Activated CD4-positive, alpha-beta T cell treated with anti-CD3 and anti-CD28 coated beads, Interleukin-2, amount 10 ng/mL, durations not matched to agents 7 days and 5 days (primary cell): ENCODE results near the gene USP46. TPM values are rescaled to one million over a fixed set of nuclear protein-coding genes. Genes with fewer than 3 reads are reported as not detected.

Experiments used
- CTCF ChIA-PET: fragments of 350-600 bp; sonication (Branson Sonifier 250); formaldehyde crosslinking; loops from one replicate; lab custom pipeline; 2021; ENCODE audit warnings: antibody characterized with exemption; lab: Charles Lee
- POLR2A ChIA-PET: fragments of 350-600 bp; sonication (Branson Sonifier 250); formaldehyde crosslinking; loops from one replicate; lab custom pipeline; 2021; ENCODE audit warnings: antibody characterized with exemption; lab: Charles Lee
- DNase-seq: peaks from one replicate; pipeline ENCODE4 v3.0.0-alpha.2; 2020
- H3K27ac Mint-ChIP-seq: one replicate; pipeline ENCODE4 v1.8.0; 2021; ENCODE audit warnings: mild to moderate bottlenecking, moderate library complexity, mixed read lengths
- H3K27me3 Mint-ChIP-seq: one replicate; pipeline ENCODE4 v1.8.0; 2021; ENCODE audit warnings: mixed read lengths
- H3K36me3 Mint-ChIP-seq: one replicate; pipeline ENCODE4 v1.8.0; 2021; ENCODE audit warnings: low read depth, mixed read lengths
- H3K4me1 Mint-ChIP-seq: one replicate; pipeline ENCODE4 v1.8.0; 2021; ENCODE audit warnings: mixed read lengths
- H3K4me3 Mint-ChIP-seq: one replicate; pipeline ENCODE4 v1.8.0; 2021; ENCODE audit warnings: mild to moderate bottlenecking, moderate library complexity, mixed read lengths
- H3K9me3 Mint-ChIP-seq: one replicate; pipeline ENCODE4 v1.8.0; 2021; ENCODE audit warnings: mixed read lengths
- total RNA-seq, 2 experiments: library from RNA; stranded (reverse); gene quantifications; one replicate each; pipeline ENCODE4 v1.2.3, GENCODE V29; 2021

Gene USP46
- total RNA-seq, 2 experiments from 2014 or later, result 8.7 to 8.9 TPM

- peaks cover 20% of the 10 kb centered on the region for H3K36me3 Mint-ChIP-seq
- peaks cover 5% of the 10 kb centered on the region for H3K9me3 Mint-ChIP-seq
- no peak for DNase-seq
- CTCF ChIA-PET, result no interaction called here
- H3K27me3 Mint-ChIP-seq, result no peaks in the 10 kb centered on the region
- H3K4me1 Mint-ChIP-seq, result no peaks in the 10 kb centered on the region
- POLR2A ChIA-PET, result no interaction called here
- H3K27ac Mint-ChIP-seq, result no peak overlapping the region
- H3K4me3 Mint-ChIP-seq, result no peak overlapping the region
Observed at GRCh38 chr4:52606040-52606439, 53.1 kb downstream of the USP46 start.

- Mint-ChIP-seq H3K27ac (no peak overlapping the region), H3K36me3 (peaks cover 8% of the 10 kb centered on the region), H3K9me3 (no peaks in the 10 kb centered on the region), H3K27me3 (no peaks in the 10 kb centered on the region), H3K4me3 (no peak overlapping the region), H3K4me1 (no peaks in the 10 kb centered on the region)
- DNase-seq, result no peak
- ChIA-PET POLR2A (no interaction called here), CTCF (no interaction called here)
Observed at GRCh38 chr4:52604215-52604614, 54.9 kb downstream of the USP46 start.

- Mint-ChIP-seq H3K27me3 (no peaks in the 10 kb centered on the region), H3K4me1 (no peaks in the 10 kb centered on the region), H3K4me3 (no peak overlapping the region), H3K36me3 (peaks cover 2% of the 10 kb centered on the region), H3K9me3 (no peaks in the 10 kb centered on the region), H3K27ac (no peak overlapping the region)
- DNase-seq, result no peak
- CTCF ChIA-PET, result no interaction called here
- POLR2A ChIA-PET, result no interaction called here
Observed at GRCh38 chr4:52600275-52600674, 58.8 kb downstream of the USP46 start.

DNA sequence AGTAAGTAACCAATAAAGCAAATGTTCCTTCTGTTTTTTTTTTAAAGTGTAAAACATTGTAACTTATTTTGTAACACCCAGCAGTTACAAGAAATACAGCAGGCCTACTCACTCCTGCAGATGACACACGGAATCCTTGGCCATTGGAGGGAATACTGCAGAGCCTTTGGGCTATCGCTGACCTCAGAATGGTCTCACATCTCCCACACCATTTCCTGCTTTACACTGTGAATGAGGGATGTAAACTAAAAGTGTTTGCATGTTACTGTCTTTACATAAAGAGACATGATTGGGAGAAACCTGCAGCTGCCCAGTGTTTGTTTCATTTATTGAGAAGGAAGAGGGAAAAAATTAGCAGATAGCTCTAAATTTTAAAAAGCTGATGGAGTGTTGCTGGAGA lies 64.1 kb downstream of the USP46 start:
- H3K4me3 Mint-ChIP-seq, result no peak overlapping the region
- peaks cover 7% of the 10 kb centered on the region for H3K36me3 Mint-ChIP-seq
- ChIA-PET CTCF (no interaction called here), POLR2A (no interaction called here)
- H3K27me3 Mint-ChIP-seq, result no peaks in the 10 kb centered on the region
- H3K27ac Mint-ChIP-seq, result no peak overlapping the region
- DNase-seq, result no peak
- H3K9me3 Mint-ChIP-seq, result no peaks in the 10 kb centered on the region
- H3K4me1 Mint-ChIP-seq, result peaks cover 4% of the 10 kb centered on the region

GRCh38 chr4:52592287-52592686 lies 66.8 kb downstream of the USP46 start:
- POLR2A ChIA-PET, result no interaction called here

GRCh38 chr4:52588771-52589591 lies 70.1 kb downstream of the USP46 start:
- peak; percentile 8 for DNase-seq
- POLR2A ChIA-PET, result no interaction called here
- peaks cover 5% of the 10 kb centered on the region for H3K36me3 Mint-ChIP-seq
- H3K4me1 Mint-ChIP-seq, result peaks cover 27% of the 10 kb centered on the region
- H3K27ac Mint-ChIP-seq, result peak overlapping the region; percentile 71
- no peak overlapping the region for H3K4me3 Mint-ChIP-seq
- no peaks in the 10 kb centered on the region for H3K9me3 Mint-ChIP-seq
- no peaks in the 10 kb centered on the region for H3K27me3 Mint-ChIP-seq
- CTCF ChIA-PET, result no interaction called here

More at GRCh38 chr4:52592287-52592686, 66.8 kb downstream of the USP46 start:
- H3K4me1 Mint-ChIP-seq, result peaks cover 27% of the 10 kb centered on the region
- peaks cover 7% of the 10 kb centered on the region for H3K36me3 Mint-ChIP-seq
- no peaks in the 10 kb centered on the region for H3K27me3 Mint-ChIP-seq
- DNase-seq, result no peak
- CTCF ChIA-PET, result interaction anchor here (0.6 kb wide), 1 partner anchor 1093 kb away, joined by 3 read pairs; no protein-coding TSS in a partner anchor
- H3K9me3 Mint-ChIP-seq, result no peaks in the 10 kb centered on the region
- no peak overlapping the region for H3K4me3 Mint-ChIP-seq
- no peak overlapping the region for H3K27ac Mint-ChIP-seq

- peak; percentile 14 for DNase-seq
- ChIA-PET CTCF (interaction anchor here (0.9 kb wide), 1 partner anchor 9 kb away, joined by 4 read pairs; no protein-coding TSS in a partner anchor), POLR2A (no interaction called here)
- no peaks in the 10 kb centered on the region for H3K9me3 Mint-ChIP-seq
- peaks cover 5% of the 10 kb centered on the region for H3K36me3 Mint-ChIP-seq
- peaks cover 27% of the 10 kb centered on the region for H3K4me1 Mint-ChIP-seq
- peak overlapping the region; percentile 71 for H3K27ac Mint-ChIP-seq
- H3K4me3 Mint-ChIP-seq, result no peak overlapping the region
- no peaks in the 10 kb centered on the region for H3K27me3 Mint-ChIP-seq
Observed at GRCh38 chr4:52588097-52588496, 71.0 kb downstream of the USP46 start.

GRCh38 chr4:52586069-52586468 lies 73.0 kb downstream of the USP46 start:
- no peak overlapping the region for H3K27ac Mint-ChIP-seq
- POLR2A ChIA-PET, result no interaction called here
- no peaks in the 10 kb centered on the region for H3K36me3 Mint-ChIP-seq
- DNase-seq, result no peak
- no peaks in the 10 kb centered on the region for H3K27me3 Mint-ChIP-seq
- no peak overlapping the region for H3K4me3 Mint-ChIP-seq
- CTCF ChIA-PET, result no interaction called here
- H3K9me3 Mint-ChIP-seq, result no peaks in the 10 kb centered on the region
- H3K4me1 Mint-ChIP-seq, result peaks cover 27% of the 10 kb centered on the region

DNA sequence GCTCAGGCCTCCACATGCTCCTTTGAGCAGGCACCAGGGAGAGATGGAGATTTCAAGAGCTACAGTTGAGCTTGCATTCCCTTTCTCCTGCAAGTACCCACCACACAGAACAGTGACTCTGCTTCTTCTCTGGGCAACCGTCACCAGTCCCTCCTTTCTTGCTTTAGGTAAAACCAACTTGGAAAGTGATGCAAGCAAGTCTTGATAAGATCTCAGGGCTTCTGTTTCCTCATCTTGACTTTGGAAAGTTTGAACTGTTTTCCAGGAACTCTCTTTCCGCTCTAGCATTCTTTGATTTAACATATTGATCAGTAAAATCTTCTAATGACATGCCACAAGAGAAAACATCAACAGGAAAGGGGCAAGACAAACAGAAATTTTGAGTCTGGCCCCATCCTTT lies 73.7 kb downstream of the USP46 start:
- POLR2A ChIA-PET, result no interaction called here
- Mint-ChIP-seq H3K4me3 (no peak overlapping the region), H3K27me3 (no peaks in the 10 kb centered on the region), H3K4me1 (peaks cover 25% of the 10 kb centered on the region), H3K9me3 (no peaks in the 10 kb centered on the region), H3K27ac (no peak overlapping the region), H3K36me3 (no peaks in the 10 kb centered on the region)
- DNase-seq, result no peak
- CTCF ChIA-PET, result no interaction called here

- no peaks in the 10 kb centered on the region for H3K36me3 Mint-ChIP-seq
- H3K27me3 Mint-ChIP-seq, result peaks cover 3% of the 10 kb centered on the region
- H3K4me1 Mint-ChIP-seq, result no peaks in the 10 kb centered on the region
- H3K4me3 Mint-ChIP-seq, result no peak overlapping the region
- CTCF ChIA-PET, result no interaction called here
- no peak overlapping the region for H3K27ac Mint-ChIP-seq
- no peak for DNase-seq
- H3K9me3 Mint-ChIP-seq, result no peaks in the 10 kb centered on the region
- POLR2A ChIA-PET, result no interaction called here
Observed at GRCh38 chr4:52579602-52580272, 79.4 kb downstream of the USP46 start.

- CTCF ChIA-PET, result no interaction called here
- Mint-ChIP-seq H3K27ac (no peak overlapping the region), H3K4me3 (no peak overlapping the region), H3K36me3 (no peaks in the 10 kb centered on the region), H3K27me3 (peaks cover 4% of the 10 kb centered on the region), H3K9me3 (no peaks in the 10 kb centered on the region), H3K4me1 (no peaks in the 10 kb centered on the region)
- POLR2A ChIA-PET, result no interaction called here
- DNase-seq, result no peak
Observed at GRCh38 chr4:52578951-52579350, 80.2 kb downstream of the USP46 start.

- CTCF ChIA-PET, result no interaction called here
- H3K36me3 Mint-ChIP-seq, result no peaks in the 10 kb centered on the region
- POLR2A ChIA-PET, result no interaction called here
- H3K4me3 Mint-ChIP-seq, result no peak overlapping the region
- peaks cover 4% of the 10 kb centered on the region for H3K27me3 Mint-ChIP-seq
- H3K27ac Mint-ChIP-seq, result no peak overlapping the region
- H3K4me1 Mint-ChIP-seq, result no peaks in the 10 kb centered on the region
- H3K9me3 Mint-ChIP-seq, result no peaks in the 10 kb centered on the region
- no peak for DNase-seq
Observed at GRCh38 chr4:52577624-52577962, 81.5 kb downstream of the USP46 start.

GRCh38 chr4:52576961-52577623 lies 82.0 kb downstream of the USP46 start:
- no peaks in the 10 kb centered on the region for H3K36me3 Mint-ChIP-seq
- POLR2A ChIA-PET, result no interaction called here
- no peaks in the 10 kb centered on the region for H3K9me3 Mint-ChIP-seq
- no peaks in the 10 kb centered on the region for H3K4me1 Mint-ChIP-seq
- H3K4me3 Mint-ChIP-seq, result no peak overlapping the region
- H3K27ac Mint-ChIP-seq, result no peak overlapping the region
- no peak for DNase-seq
- peaks cover 4% of the 10 kb centered on the region for H3K27me3 Mint-ChIP-seq
- CTCF ChIA-PET, result no interaction called here
